RKO (cell line): Measurements from ENCODE around the gene MEFV.
"Not testable (repeated sequence)": the region's sequence is repeated elsewhere in the genome, so short reads cannot be mapped to it uniquely, and the experiment has no call there.

Experiments
- DNase-seq: peaks from one replicate; pipeline ENCODE4 v3.0.0-alpha.2; 2016; ENCODE audit warnings: low spot score

Gene MEFV

GRCh38 chr16:3270718-3271117 lies 14.3 kb upstream of the MEFV start:
- not testable (repeated sequence) for DNase-seq

- DNase-seq, result no peak
These were observed 11.9 kb upstream of the MEFV start for GRCh38 chr16:3268294-3268693.

GRCh38 chr16:3266873-3267537 lies 10.6 kb upstream of the MEFV start:
- DNase-seq, result peak; percentile 79

DNA sequence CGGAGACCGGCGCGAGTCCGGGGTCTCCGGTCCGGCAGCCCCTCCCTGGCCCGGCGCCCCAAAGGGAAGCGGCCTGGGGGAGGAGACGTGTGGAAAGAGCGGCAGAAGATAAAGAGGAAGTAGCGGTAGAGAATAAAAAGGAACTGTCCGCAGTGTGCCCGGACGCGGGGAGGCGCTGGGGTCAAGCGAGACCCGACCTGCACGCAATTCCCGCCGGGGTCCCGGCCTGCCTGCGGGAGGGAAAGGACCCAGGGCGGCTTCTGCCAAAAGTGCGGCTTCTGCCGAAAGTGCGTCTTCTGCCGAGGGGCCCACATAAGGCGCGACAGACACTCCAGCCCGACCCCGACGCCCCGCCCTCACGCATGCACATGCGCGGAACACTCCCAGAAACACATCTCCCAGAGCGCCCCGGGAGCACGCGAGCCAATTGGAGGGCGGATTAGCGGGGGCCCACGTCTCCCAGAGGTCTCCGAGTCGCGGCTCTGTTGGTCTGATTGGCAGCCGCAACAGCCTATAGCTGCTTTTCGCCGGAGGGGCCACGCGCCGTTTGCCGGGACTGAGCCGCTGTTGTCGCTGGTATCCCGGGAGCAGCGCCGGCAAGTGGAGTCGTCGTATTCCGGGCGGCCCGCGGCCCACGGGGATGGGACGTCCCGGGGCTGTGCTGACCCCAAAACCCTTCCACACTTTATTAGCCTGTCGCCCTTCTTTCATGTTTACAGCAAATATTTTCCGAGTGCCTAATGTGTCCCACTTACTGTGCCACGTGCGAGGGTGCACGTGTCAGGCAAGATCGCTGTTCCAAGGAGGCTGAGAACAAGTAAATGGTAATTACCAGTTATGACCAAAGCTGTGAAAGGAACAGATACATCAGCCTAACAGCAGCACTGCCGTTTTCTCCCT lies 8.0 kb upstream of the MEFV start:
- DNase-seq, result peak; percentile 99

GRCh38 chr16:3262517-3262916 lies 6.1 kb upstream of the MEFV start:
- DNase-seq, result no peak

GRCh38 chr16:3259836-3260235 lies 3.4 kb upstream of the MEFV start:
- no peak for DNase-seq

GRCh38 chr16:3256866-3257465 lies 533 bp upstream of the MEFV start:
- peak; percentile 25 for DNase-seq

GRCh38 chr16:3254309-3254708 lies 2.1 kb downstream of the MEFV start:
- DNase-seq, result no peak

- no peak for DNase-seq
These were observed 3.5 kb downstream of the MEFV start for GRCh38 chr16:3252967-3253366.

DNA sequence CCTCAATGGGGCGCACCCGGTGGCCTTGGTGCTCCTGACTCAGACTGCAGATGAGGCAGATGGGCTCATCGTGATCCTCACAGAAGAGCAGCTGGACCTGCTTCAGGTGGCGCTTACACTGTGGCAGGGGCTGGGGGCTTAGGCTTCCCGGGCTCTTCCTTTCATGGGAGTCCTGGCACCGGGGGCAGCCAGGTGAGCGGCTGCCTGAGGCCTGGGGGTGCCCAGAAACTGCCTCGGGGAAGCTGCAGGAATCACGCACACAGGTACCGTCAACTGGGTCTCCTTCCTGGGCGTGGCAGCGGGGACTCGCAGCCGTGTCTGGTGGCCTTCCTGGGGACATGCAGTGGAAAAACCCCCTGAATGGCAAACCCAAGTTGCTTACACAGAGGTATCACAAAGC lies 7.0 kb downstream of the MEFV start:
- DNase-seq, result no peak

DNA sequence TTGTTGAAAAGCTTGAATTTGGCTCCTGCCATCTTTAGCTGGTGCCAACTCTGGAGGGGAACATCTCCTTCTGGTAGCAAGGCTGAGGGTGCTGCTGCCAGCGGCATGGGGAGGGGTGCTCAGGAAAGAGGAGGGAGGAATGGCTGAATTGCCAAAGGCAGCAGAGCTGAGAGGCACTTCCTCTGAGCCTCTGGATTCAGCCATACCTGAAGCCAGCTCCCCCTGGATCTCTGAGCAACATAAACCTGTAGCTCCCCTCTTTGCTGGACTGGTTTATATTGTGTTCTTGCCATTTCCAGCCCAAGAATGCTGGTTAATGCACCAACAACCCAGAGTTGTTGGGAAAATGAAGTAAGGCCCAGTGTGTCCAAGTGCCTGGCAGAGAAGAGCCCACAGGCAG lies 7.4 kb downstream of the MEFV start:
- no peak for DNase-seq

DNA sequence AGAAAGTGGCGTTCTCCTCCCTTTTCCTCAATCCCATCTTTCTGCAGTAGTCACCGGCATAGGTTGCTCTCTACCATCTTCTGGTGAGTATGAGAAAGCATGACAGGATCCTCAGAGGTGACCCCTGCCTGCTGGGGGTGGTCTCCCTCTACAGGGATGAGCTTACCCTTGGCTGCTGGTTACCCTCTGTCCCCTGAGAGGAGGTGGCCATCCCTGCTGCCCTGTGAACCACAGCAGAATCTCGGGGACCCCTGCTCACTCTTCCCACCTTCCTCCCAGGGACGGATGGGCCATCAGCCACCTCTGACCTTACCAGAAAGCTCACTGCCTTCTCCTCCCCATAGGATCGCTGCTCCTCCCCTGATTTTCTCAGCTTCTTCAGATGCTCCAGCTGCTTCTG lies 7.8 kb downstream of the MEFV start:
- no peak for DNase-seq

GRCh38 chr16:3246876-3247275 lies 9.6 kb downstream of the MEFV start:
- no peak for DNase-seq

- DNase-seq, result no peak
These were observed 10.4 kb downstream of the MEFV start for GRCh38 chr16:3246002-3246401.

DNA sequence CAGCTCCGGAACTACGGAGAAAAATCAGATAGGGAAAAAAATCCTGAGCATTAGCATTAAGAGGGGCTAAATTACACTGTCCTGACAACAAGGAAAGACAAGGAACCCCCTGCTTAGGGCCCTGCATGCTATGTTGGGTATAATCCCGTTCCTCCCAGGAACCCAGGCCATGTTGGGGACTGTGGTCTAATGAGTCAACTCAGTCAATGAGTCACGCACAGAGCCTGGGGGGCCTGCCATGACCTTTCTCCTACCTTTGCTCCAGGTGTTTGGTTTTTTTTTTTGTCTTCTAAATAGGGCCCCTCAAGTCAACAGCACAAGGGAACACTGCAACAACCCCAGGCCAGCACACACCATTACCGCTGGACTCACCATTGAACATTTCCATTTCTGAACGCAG lies 12.6 kb downstream of the MEFV start:
- DNase-seq, result no peak

- no peak for DNase-seq
These were observed 13.7 kb downstream of the MEFV start for GRCh38 chr16:3242709-3243108.

- DNase-seq, result no peak
These were observed 14.7 kb downstream of the MEFV start for GRCh38 chr16:3241761-3242160.

DNA sequence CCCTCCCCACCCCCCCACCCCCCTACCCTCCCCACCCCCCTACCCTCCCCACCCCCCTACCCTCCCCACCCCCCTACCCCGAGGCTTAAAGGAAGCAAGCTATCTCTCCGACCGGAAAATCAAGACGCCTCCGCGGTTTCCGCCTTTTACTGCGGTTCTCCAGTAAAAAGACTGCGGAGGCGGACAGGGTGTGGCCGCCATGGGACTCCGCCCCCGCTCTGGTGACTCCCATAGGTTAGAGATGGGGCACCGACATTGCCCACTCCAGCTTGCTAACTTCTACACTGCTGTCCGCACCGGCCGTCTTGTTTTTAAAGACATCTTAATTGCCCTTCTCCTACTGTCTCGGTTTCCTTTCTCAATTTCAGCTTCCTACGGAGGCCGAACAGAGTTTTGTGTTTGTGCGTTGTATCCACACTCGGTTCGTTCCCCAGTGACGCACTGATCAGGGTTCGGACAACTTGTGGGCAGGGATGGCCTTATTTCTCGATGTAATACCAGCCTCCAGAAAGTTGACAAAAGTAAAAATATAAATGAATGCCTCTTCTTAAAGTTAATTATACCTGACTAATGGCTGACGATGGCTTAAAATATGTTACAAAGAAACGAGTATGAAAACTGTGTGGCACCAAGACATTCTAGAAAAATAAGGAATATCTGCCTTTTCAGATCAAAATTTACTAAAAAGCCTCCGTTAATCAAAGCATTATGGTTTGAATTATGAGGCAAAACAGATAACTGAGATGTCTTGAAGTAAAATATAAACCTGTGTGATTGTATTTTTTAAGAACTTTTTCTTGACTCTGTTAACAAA lies 20.4 kb downstream of the MEFV start:
- no peak for DNase-seq

- peak; percentile 95 for DNase-seq
These were observed 21.4 kb downstream of the MEFV start, which contains the start of gene ZNF200 for GRCh38 chr16:3234857-3235561. Gene ZNF200 (minus strand): TSS chr16:3235158. CDS start chr16:3233755, 1,403 bp downstream.

DNA sequence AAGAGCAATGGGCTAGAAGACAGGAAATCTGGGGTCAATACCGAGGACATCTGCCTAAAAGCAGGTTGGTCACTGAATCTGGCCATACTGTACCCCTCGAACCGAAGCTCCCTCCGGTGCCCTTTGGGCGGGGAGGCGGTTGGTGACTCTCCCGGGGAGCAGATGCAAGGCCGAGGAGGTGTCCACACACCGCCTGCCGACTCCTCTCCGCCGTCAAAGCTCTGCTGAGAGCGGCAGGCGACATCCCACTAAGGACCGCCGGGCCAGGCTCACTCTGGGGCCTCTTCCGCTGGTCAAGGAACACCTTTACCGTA lies 21.9 kb downstream of the MEFV start:
- DNase-seq, result peak; percentile 39

- no peak for DNase-seq
These were observed 32.4 kb downstream of the MEFV start for GRCh38 chr16:3223913-3224515.
